OCI-LY7 (cell line): ENCODE results near the gene PDE2A.

ENCODE experiments used
- EZH2phosphoT487 ChIP-seq: fragments of 200-600 bp; sonication (generic); IDR thresholded peaks from 2 replicates; pipeline ENCODE4 v1.6.1; 2018; ENCODE audit warnings: low read depth, borderline replicate concordance, mild to moderate bottlenecking, mixed run types, antibody characterized with exemption, low read length, moderate library complexity, mixed read lengths
- TF ChIP-seq, protein P1 (sequence below): fragments of 200-600 bp; sonication (generic); conservative IDR thresholded peaks from 2 replicates; pipeline ENCODE4 v1.5.1; 2014; ENCODE audit warnings: mild to moderate bottlenecking, antibody characterized with exemption, low read length, moderate library complexity, mixed read lengths

DNA sequence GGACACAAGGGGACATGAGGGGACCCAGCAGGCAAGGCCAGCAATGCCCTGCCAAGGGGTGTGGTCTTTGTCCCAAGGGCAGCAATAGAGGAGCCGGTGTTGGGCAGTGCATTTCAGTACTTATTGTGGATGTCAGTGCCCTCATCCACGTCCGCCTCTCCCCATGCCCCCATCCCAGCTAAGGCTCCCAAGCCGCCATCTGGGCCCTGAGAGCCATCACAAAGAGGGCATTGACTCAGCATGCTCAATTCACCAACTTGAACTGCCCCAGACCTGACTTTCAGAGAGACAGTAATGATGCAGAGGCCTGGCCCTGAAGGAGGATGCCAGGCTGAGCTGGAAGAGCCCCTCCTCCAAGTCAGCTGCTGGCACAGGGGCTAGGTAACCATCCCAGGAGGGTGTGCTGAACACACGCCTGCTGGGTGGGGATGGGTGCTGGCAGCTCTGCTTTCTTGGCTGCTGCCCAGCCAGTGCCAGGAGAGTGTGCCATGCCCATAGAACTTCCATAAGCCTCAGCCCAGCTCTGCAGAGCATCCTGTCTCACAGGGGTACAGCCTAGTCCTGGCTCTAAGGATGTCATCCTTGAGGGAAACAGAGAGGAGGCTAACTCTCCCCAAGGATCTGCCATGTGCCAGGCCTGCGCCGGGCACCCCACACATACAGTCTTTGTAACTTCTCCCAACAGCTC, 46.5 kb downstream of the PDE2A start:
- TF ChIP-seq EZH2phosphoT487 = no peak
- TF ChIP-seq, protein P1, sequence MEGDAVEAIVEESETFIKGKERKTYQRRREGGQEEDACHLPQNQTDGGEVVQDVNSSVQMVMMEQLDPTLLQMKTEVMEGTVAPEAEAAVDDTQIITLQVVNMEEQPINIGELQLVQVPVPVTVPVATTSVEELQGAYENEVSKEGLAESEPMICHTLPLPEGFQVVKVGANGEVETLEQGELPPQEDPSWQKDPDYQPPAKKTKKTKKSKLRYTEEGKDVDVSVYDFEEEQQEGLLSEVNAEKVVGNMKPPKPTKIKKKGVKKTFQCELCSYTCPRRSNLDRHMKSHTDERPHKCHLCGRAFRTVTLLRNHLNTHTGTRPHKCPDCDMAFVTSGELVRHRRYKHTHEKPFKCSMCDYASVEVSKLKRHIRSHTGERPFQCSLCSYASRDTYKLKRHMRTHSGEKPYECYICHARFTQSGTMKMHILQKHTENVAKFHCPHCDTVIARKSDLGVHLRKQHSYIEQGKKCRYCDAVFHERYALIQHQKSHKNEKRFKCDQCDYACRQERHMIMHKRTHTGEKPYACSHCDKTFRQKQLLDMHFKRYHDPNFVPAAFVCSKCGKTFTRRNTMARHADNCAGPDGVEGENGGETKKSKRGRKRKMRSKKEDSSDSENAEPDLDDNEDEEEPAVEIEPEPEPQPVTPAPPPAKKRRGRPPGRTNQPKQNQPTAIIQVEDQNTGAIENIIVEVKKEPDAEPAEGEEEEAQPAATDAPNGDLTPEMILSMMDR = no peak
